Body of pancreas (tissue), 4 donors: ENCODE results near the gene WDR7.

Experiments used
- CTCF ChIP-seq, 7 experiments: fragments of 450-650 bp in 4 of 7; fragments of 200-600 bp in 3 of 7; sonication (generic) in 3 of 7; IDR thresholded peaks; one replicate each; pipeline ENCODE4 v1.5.1; 2016 to 2019; ENCODE audit warnings: antibody characterized with exemption in 7 of 7
- POLR2A ChIP-seq, 3 donors: fragments of 450-650 bp; IDR thresholded peaks; one replicate each; pipeline ENCODE4 v1.6.1; 2016; ENCODE audit warnings: antibody characterized with exemption in 3 of 3, mild to moderate bottlenecking in 2 of 3

GRCh38 chr18:56627991-56628390, 23.2 kb upstream of the WDR7 start:
- TF ChIP-seq CTCF (IDR thresholded peaks at IDR 0.05) (no peak), POLR2A (IDR thresholded peaks at IDR 0.05) (no peak)
